Activated naive CD4-positive, alpha-beta T cell treated with anti-CD3 and anti-CD28 coated beads, Interleukin-2, amount 50 U/mL, for 72 hours (primary cell): ENCODE results near the gene CDADC1. TPM values are rescaled to one million over a fixed set of nuclear protein-coding genes. Genes with fewer than 3 reads are reported as not detected.

Experiments
- ATAC-seq, 2 donors: fragments of 150-1000 bp; cut with Tn5 transposase; 2 replicates each; pipeline ENCODE4 v1.10.0; 2021; ENCODE audit warnings: mild to moderate bottlenecking in 2 of 2, moderate library complexity in 2 of 2
- DNase-seq, 2 donors: peaks; one replicate each; pipeline ENCODE4 v3.0.0; 2021 to 2022; ENCODE audit warnings: low spot score in 2 of 2
- H3K27ac Mint-ChIP-seq, 2 donors: one replicate each; pipeline ENCODE4 v1.8.0; 2022; ENCODE audit warnings: mild to moderate bottlenecking in 2 of 2, mixed read lengths in 2 of 2
- H3K36me3 Mint-ChIP-seq, 2 donors: one replicate each; pipeline ENCODE4 v1.8.0; 2022; ENCODE audit warnings: mixed read lengths in 2 of 2
- H3K9me3 Mint-ChIP-seq, 2 donors: one replicate each; pipeline ENCODE4 v1.8.0; 2022; ENCODE audit warnings: mixed read lengths in 2 of 2
- total RNA-seq, 2 donors: library from RNA; stranded (reverse); gene quantifications; one replicate each; pipeline ENCODE4 v1.2.3, GENCODE V29; 2022

The CDADC1 gene
- total RNA-seq, 2 donors from 2014 or later, result 15.8 to 16.9 TPM

DNA sequence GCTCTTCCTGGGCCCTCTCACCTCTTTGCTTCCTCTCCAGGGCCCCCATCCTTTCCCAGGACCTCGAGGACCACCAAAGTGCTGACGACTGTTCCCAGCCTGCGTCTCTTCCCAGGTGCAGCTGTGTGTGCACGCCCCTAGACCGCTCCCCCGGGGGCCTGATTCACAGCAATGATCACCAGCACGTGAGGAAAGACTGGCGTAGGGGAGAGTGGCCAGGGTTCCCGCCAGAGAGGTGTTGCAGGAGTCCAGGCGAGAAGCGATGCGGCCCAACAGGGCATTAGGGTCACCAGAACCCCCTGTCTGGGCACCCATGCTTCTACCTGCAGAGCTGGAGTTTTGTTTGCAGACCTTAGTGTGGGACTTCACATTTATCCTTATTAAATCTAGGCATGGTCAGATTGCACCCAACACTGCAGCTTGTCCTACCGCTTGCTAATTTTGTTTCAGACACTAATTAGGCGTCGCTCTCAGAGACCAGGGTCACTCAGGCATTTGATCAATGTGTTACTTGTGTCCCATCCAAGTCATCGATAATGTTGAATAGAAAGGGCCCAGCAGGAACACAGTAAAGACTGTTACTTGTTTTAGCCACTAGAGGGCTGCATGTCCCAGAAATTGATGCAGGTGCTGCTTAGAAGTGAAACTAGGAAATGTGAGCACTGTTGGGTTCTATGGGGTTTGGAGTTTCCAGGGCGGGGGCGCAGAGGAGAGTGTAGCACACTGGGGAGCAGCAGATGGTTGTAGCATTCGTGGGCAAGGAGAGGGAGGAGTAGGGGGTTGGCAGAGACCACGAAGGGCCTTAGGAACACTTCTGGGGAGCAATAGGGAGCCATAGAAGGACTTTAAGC is 53.2 kb downstream of the CDADC1 start:
- Mint-ChIP-seq H3K9me3 (no peaks in the 10 kb centered on the region), H3K27ac (peak overlapping the region; percentile 51 to 74), H3K36me3 (no peaks in the 10 kb centered on the region)
- peak; percentile 90 to 98 for ATAC-seq
- DNase-seq, result peak; percentile 50 to 74

DNA sequence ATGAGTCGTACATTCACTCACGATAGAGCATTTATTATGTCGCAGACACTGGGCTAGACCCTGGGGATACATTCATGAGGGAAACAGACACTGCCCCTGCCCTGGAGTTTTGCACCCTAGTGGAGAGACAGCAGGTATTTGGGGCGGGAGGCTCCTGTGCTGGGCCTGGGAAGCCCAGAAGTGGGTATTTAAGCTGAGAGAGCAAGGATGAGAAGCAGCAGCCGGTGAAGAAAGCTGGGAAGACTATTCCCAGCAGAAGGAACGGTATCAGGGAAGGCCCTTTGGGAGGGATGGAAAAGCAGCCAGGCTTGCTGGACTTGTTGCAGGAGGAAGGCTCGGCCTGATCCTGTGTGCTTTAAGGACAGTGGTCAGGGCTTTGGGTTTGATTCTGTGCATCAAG is 54.5 kb downstream of the CDADC1 start:
- H3K27ac Mint-ChIP-seq, result peak overlapping the region; percentile 7 to 78
- ATAC-seq, result no peak
- H3K9me3 Mint-ChIP-seq, result no peaks in the 10 kb centered on the region
- no peak for DNase-seq
- no peaks in the 10 kb centered on the region for H3K36me3 Mint-ChIP-seq

- ATAC-seq (no peak), DNase-seq (no peak)
- no peak overlapping the region for H3K27ac Mint-ChIP-seq
- no peaks in the 10 kb centered on the region for H3K36me3 Mint-ChIP-seq
- H3K9me3 Mint-ChIP-seq, result no peaks in the 10 kb centered on the region
These were observed 55.1 kb downstream of the CDADC1 start for GRCh38 chr13:49302817-49303216.

- Mint-ChIP-seq H3K27ac (no peak overlapping the region), H3K36me3 (no peaks in the 10 kb centered on the region), H3K9me3 (no peaks in the 10 kb centered on the region)
- DNase-seq (no peak), ATAC-seq (no peak)
These were observed 56.0 kb downstream of the CDADC1 start for GRCh38 chr13:49303533-49304252.

DNA sequence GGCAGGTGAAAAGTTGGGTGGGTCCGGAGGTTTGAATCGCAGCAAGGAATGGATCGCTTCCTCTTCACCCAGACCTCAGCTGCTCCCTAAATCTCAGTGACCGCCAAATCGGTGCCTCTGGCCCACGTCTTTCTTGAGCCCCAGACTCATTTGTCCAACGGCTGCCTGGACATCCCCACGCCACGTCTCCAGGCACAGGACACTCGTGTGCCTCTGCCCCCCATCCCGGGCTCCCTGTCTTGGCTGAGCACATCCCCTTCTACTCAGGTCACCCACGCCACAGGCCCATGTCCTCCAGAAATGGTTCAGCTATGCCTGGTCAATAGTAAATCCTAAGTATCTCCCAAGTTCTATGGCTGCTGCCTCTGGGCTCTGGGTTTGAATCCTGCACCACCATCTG is 56.6 kb downstream of the CDADC1 start:
- H3K27ac Mint-ChIP-seq, result peak overlapping the region in 1 of 2 donors; percentile 69
- ATAC-seq, result no peak
- H3K36me3 Mint-ChIP-seq, result no peaks in the 10 kb centered on the region
- no peaks in the 10 kb centered on the region for H3K9me3 Mint-ChIP-seq
- DNase-seq, result no peak

DNA sequence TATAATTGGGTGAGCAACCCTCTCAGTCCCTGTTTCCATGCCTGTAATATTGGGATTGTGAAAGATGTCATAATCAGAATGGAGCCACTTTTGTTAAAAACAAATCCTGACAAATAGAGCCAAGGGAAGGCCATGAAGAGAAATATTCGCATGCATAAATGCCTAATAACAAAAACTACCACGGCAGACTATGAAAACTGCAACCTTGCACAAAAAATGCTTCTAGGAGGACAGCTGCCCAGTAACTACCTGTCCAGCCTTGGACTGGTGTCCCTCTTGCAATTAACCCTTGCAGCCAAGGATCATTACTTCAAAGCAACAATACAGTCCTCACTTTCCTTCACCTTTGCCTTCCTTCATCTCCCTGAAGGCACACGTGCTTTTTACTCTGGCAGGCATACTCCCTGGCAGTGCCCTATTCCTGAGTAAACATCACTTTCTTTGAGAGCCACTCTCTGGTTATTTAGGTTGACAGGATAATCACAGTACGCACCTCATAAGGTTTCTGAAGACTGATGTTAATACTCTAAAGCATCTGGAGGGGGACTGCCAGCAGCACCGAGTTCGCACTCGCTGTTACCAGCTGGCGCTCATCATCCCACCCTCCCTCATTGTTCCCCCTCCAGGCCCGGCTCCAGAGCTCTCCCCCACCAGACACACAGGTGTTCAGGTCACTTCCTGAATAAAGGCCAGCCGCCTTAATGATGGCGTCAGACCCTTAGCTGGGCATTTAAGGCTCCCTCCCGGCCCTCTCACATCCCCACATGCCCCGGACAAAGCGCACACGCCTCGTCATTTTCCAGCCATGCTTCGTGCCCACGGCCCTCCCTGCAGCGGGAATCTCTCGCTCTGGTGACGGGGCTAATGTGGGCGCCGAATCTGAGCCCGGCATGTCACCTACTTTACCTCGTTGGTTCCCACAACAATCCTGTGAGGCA is 57.3 kb downstream of the CDADC1 start:
- ATAC-seq, result no peak
- peak overlapping the region; percentile 3 to 69 for H3K27ac Mint-ChIP-seq

DNA sequence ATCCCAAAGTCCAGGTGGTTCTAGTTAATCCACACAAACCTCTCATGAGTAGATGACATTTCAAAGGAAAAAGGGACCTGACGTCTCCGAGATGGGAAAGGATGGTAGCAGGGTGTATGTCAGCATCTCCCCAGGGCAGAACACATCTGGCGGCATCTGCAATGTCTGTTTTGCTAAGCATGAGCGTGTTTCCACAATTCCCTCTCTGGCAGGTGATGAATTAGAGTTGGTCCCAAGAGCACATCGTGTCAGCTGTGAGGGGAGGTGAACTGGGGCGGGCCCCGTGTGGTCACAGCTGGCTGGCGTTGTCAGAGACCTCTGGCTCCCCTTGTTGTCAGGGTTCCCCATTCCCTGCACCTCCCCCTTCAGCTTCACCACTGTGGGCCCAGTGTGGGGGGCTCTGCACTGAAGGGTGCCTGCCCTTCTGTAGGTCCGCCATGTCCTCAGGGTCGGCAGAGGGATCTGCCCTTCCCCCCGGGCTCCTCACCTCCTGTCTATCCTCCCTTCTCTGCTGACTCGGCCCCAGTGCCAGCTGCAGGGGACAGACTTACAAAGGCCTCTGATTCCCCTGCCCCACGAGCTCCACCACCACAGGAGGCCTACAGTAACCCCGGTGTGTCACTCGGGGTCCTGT is 58.2 kb downstream of the CDADC1 start:
- no peak for DNase-seq
- H3K36me3 Mint-ChIP-seq, result no peaks in the 10 kb centered on the region
- H3K27ac Mint-ChIP-seq, result peak overlapping the region; percentile 3 to 40
- no peak for ATAC-seq
- H3K9me3 Mint-ChIP-seq, result no peaks in the 10 kb centered on the region

More for the DNA sequence above, 57.3 kb downstream of the CDADC1 start:
- no peaks in the 10 kb centered on the region for H3K36me3 Mint-ChIP-seq
- DNase-seq, result no peak
- H3K9me3 Mint-ChIP-seq, result no peaks in the 10 kb centered on the region

DNA sequence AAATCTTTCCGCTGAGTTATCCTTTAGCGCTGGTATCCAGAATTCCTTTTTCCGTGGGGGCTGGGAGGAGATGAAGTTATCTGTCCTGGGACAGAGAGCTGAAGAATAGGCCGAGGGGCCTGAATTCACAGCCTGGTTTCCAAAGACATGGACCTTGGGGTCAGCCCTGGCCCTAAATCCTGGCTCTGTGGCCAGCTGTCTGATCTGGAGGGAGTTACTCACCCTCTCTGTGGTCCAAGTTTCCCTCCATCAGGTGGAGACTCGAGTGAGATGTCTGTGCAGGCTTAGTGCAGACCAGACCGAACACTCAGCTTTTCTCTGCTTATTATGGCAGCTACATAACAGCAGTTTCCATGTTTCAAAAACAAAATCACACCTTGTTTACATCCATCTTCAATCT is 59.6 kb downstream of the CDADC1 start:
- Mint-ChIP-seq H3K27ac (no peak overlapping the region), H3K36me3 (no peaks in the 10 kb centered on the region), H3K9me3 (no peaks in the 10 kb centered on the region)
- no peak for ATAC-seq
- DNase-seq, result no peak

DNA sequence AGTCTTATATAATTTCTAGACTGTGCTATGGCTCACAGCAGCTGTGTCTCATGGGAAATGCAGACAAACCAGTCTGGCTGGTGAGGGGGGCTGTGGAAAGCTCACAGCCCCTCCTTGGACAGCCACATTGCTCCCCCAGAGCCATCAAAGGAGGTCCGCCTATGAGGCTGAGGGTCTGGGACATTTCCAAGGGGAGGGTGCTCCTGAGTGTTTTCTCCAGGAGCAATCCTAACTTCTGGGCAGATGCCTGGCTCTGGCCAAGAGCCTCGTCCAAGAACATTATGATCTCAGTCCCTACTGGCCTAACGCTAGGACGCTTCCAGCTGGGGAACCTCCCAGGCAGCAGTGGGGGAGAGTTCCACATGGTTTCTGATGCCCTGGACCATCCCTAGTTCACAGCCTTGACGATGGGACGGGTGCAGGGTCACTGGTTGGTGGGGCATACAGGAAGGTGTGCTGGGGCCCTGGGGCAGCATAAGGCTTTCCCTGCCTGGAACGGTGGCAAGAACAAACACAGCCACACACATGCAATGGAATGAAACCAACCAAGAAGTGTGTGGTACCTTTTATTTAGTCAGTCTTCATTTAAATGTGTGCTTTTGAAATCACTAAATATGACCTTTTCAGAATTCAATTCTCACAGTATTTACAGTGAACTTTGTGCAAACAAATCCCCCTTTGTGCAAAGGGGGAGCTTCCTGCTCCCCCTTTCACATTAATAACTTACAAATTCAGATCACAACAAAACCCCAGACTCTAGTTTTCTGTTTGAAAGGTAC is 60.6 kb downstream of the CDADC1 start:
- Mint-ChIP-seq H3K9me3 (no peaks in the 10 kb centered on the region), H3K27ac (no peak overlapping the region), H3K36me3 (no peaks in the 10 kb centered on the region)
- DNase-seq (no peak), ATAC-seq (no peak)

- DNase-seq (no peak), ATAC-seq (no peak)
- H3K9me3 Mint-ChIP-seq, result no peaks in the 10 kb centered on the region
- H3K36me3 Mint-ChIP-seq, result no peaks in the 10 kb centered on the region
- H3K27ac Mint-ChIP-seq, result no peak overlapping the region
These were observed 61.2 kb downstream of the CDADC1 start for GRCh38 chr13:49308921-49309408.

DNA sequence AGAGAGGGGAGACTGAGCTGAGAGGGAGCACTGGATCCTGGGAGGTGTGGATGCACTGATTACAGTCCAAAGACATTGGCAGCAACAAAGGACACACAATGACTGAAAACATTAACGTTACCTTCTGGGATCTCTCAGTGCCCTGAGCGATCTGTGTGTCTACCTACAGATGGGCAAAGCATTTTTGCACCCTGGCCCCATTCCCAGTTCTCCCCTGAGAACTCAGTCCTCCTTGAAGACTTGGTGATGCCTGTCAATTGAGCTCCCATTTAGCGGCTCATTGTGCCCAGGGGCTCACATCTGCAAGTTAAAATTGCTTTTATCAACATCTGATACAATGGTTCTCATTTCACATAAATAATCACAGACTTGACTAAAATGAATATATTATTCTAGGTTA is 62.5 kb downstream of the CDADC1 start:
- H3K36me3 Mint-ChIP-seq, result no peaks in the 10 kb centered on the region
- no peaks in the 10 kb centered on the region for H3K9me3 Mint-ChIP-seq
- ATAC-seq (no peak), DNase-seq (no peak)
- H3K27ac Mint-ChIP-seq, result no peak overlapping the region

- no peak for ATAC-seq
- Mint-ChIP-seq H3K36me3 (no peaks in the 10 kb centered on the region), H3K27ac (no peak overlapping the region), H3K9me3 (no peaks in the 10 kb centered on the region)
- DNase-seq, result no peak
These were observed 64.1 kb downstream of the CDADC1 start for GRCh38 chr13:49311816-49312215.

DNA sequence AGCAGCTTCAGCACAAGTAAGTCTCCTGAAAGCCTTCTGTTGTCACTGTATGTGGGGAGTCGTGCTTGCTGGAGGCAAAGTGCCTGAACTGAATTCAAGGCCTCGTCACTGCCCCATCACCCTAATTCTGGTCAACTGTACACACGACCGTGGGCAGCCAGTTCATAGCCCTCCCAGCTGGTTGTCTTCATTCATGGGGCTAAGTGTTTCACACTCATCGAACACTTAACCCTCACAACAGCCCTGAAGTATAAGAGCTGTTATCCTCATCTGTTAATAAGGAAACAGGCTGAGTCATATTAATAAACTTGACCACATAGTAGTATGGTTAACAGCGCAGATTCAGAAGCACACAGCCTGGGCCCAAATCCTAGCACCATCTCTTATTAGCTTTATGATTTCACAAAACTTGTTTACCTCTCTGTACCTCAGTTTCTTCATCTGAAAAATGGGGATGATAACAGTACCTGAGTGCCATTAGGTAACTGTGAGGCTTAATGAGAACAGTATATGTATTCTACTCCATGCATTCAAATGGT is 66.7 kb downstream of the CDADC1 start:
- DNase-seq (no peak), ATAC-seq (no peak)
- H3K9me3 Mint-ChIP-seq, result no peaks in the 10 kb centered on the region
- no peaks in the 10 kb centered on the region for H3K36me3 Mint-ChIP-seq
- peak overlapping the region in 1 of 2 donors; percentile 52 for H3K27ac Mint-ChIP-seq

DNA sequence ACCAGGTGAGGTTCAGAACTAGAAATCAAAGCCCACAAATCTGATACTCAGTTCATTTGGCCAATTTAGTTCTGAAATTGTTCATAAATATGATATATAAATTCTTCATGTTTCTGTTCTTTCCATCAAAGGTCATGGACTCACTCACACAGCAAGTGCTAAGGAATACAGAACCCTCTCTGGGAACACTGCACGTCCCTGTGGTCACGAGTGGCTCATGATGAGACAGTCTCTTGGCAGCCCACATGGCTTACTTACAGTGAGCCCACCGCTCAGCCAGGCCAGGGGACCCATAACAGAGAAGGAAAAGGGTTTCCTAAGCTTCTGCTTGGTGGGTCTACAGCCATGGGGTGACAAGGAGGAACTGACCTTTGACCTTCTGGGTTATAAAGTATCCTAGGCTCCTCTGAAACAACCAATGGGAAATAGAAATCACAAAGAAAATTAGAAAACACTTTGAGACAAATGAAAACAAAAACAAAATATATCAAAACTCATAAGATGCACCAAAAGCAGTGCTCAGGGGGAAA is 67.4 kb downstream of the CDADC1 start:
- Mint-ChIP-seq H3K36me3 (no peaks in the 10 kb centered on the region), H3K9me3 (no peaks in the 10 kb centered on the region), H3K27ac (peak overlapping the region in 1 of 2 donors; percentile 48)
- ATAC-seq, result no peak
- DNase-seq, result no peak
